ENCODE results near the gene REXO5.

DNA sequence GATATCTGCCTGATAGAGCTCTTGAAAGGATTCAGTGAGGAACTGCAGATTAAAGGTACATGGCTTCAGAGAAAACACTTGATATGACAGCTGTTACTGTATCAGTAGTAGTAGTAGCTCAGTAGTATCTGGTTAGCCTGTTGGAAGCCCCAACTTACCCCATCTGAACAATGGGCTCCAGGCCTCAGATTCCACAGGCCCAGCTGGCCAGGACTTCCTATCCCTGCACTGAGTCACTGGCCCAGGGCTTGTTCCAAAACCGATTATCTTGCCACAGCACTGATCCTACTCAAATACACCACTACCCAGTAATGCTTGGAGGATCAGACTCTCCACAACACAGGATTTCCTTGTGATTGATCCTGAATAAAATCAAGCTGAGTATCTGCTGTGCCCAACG is 61.3 kb downstream of the REXO5 start:
- TF ChIP-seq, protein P1, sequence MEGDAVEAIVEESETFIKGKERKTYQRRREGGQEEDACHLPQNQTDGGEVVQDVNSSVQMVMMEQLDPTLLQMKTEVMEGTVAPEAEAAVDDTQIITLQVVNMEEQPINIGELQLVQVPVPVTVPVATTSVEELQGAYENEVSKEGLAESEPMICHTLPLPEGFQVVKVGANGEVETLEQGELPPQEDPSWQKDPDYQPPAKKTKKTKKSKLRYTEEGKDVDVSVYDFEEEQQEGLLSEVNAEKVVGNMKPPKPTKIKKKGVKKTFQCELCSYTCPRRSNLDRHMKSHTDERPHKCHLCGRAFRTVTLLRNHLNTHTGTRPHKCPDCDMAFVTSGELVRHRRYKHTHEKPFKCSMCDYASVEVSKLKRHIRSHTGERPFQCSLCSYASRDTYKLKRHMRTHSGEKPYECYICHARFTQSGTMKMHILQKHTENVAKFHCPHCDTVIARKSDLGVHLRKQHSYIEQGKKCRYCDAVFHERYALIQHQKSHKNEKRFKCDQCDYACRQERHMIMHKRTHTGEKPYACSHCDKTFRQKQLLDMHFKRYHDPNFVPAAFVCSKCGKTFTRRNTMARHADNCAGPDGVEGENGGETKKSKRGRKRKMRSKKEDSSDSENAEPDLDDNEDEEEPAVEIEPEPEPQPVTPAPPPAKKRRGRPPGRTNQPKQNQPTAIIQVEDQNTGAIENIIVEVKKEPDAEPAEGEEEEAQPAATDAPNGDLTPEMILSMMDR (IDR thresholded peaks at IDR 0.05): no peak
- TF ChIP-seq POLR2A (IDR thresholded peaks at IDR 0.05): no peak
- no peak for TF ChIP-seq POLR2AphosphoS5 (IDR thresholded peaks at IDR 0.05)

Data from breast epithelium (tissue), 3 donors.